ENCODE results near the gene LARGE1. TPM values are rescaled to one million over a fixed set of nuclear protein-coding genes. Genes with fewer than 3 reads are reported as not detected.

Gene LARGE1
- total RNA-seq, 4 donors from 2014 or later, result 18.7 to 82.1 (median 39.2) TPM

DNA sequence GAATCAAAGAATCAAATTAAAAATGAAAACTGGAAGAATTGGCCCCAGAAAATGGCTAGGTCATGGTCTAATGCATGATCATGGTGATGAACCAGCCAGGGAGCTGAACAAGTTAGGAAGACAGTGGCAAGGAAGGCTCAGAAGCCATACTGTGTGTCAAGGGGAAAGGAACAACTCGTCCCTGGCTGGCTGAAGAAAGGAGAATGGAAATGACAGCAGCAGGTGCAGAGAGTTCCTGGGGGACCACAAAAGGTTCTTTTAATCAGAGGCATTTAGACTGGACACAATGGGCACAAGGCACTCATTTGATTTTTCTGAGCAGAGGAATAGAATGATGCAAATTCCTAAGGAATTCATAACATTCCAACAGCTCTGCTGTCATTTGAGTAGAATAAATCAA, 209.9 kb downstream of the LARGE1 start:
- Histone ChIP-seq H3K4me3 (no peak overlapping the region), H3K27ac (no peak overlapping the region), H3K27me3 (no peaks in the 10 kb centered on the region), H3K4me1 (no peaks in the 10 kb centered on the region), H3K36me3 (no peaks in the 10 kb centered on the region), H3K9me3 (no peaks in the 10 kb centered on the region)
- DNase-seq, result no peak
- intact Hi-C loops (cut with DNase I; ENCODE audit: low total_unique reads), result no loop called here
- TF ChIP-seq, protein P1, sequence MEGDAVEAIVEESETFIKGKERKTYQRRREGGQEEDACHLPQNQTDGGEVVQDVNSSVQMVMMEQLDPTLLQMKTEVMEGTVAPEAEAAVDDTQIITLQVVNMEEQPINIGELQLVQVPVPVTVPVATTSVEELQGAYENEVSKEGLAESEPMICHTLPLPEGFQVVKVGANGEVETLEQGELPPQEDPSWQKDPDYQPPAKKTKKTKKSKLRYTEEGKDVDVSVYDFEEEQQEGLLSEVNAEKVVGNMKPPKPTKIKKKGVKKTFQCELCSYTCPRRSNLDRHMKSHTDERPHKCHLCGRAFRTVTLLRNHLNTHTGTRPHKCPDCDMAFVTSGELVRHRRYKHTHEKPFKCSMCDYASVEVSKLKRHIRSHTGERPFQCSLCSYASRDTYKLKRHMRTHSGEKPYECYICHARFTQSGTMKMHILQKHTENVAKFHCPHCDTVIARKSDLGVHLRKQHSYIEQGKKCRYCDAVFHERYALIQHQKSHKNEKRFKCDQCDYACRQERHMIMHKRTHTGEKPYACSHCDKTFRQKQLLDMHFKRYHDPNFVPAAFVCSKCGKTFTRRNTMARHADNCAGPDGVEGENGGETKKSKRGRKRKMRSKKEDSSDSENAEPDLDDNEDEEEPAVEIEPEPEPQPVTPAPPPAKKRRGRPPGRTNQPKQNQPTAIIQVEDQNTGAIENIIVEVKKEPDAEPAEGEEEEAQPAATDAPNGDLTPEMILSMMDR (IDR thresholded peaks at IDR 0.05), result no peak
- TF ChIP-seq POLR2A (IDR thresholded peaks at IDR 0.05), result no peak

DNA sequence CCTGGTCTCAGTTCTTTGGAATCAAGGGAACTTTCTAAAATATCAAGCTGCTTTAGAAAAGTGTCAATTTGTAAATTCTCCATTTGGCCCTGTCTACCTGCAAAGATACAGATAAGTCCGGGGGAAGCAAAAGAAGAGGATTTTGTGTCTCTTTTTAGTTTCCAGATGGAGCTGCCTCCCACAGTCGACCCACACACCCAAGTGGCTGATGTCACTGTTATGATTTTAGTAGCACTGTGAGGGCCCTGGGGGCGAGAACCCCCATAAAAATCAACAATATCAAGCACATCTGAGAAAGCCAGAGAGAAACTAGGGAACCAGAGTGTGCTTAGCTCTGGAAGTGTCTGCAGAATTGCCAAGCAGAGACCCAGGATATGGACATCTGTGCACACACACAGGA, 212.7 kb downstream of the LARGE1 start:
- Histone ChIP-seq H3K27me3 (no peaks in the 10 kb centered on the region), H3K4me1 (no peaks in the 10 kb centered on the region), H3K36me3 (no peaks in the 10 kb centered on the region), H3K9me3 (no peaks in the 10 kb centered on the region), H3K27ac (no peak overlapping the region), H3K4me3 (no peak overlapping the region)
- TF ChIP-seq POLR2A (IDR thresholded peaks at IDR 0.05), result no peak
- TF ChIP-seq, protein P1 (IDR thresholded peaks at IDR 0.05), result no peak
- DNase-seq, result no peak
- intact Hi-C loops (cut with DNase I; ENCODE audit: low total_unique reads), result no loop called here

DNA sequence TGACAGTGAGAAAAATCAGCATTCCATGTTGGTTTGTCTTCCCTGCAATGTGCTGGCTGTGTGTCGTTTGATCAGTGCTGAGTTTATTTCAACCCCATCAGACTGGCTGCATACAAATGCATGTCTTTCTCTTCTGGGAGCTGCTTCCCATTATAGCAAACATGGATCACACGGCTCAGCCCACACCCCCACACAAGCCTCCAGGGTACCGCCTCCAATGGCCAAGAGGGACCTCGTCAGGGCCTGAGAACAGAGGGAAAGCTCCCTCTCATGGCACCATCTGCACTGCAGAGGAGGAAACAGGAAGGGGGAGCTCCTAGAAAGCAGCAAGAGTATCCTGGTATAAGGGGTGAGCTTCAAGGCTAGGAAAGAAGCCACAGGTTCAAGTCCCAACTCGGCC, 214.2 kb downstream of the LARGE1 start:
- Histone ChIP-seq H3K27ac (no peak overlapping the region), H3K4me1 (no peaks in the 10 kb centered on the region), H3K9me3 (no peaks in the 10 kb centered on the region), H3K4me3 (no peak overlapping the region), H3K36me3 (no peaks in the 10 kb centered on the region), H3K27me3 (no peaks in the 10 kb centered on the region)
- DNase-seq, result no peak
- intact Hi-C loops (cut with DNase I; ENCODE audit: low total_unique reads), result no loop called here
- TF ChIP-seq, protein P1 (IDR thresholded peaks at IDR 0.05), result no peak
- TF ChIP-seq POLR2A (IDR thresholded peaks at IDR 0.05), result no peak

DNA sequence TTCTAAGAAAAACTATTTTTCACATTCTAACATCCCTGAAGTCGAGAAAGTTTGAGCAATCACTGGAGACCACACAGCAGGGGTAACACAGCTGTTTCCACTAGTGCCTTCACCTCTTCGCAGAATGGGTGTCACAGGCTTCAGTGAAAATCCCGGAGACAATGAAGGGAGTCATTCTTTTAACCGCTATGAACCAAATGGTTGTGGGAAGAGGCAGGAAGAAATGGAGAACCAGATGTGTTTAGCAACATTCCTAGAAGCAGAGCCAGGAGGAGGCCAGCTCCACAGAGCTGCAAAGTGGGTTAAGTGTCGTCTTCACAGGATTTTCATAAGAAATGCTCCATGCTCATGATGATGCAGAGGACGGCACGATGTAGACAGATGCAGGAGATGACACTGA, 221.1 kb downstream of the LARGE1 start:
- no peak overlapping the region for H3K27ac ChIP-seq

DNA sequence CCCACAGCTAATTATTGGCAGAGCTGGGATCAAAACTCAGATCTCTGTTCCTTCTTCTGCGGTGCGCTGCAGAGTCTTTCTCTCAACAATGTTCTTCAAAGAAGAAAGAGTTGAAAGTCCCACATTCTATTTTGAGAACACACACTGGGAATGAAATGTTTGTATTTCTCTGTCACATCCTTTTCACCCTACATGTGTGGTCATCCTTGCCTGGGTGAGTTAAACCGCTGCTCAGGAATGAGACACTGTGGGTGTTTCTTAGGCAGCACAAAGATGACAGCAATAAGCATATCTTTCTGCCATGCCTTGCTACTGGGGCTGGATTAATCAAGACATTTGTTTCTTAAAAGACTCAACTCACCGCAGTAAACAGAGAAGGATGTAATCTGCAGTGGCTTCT, 222.6 kb downstream of the LARGE1 start:
- H3K4me1 ChIP-seq, result no peaks in the 10 kb centered on the region
- no peaks in the 10 kb centered on the region for H3K27me3 ChIP-seq
- no peak overlapping the region for H3K4me3 ChIP-seq
- H3K36me3 ChIP-seq, result no peaks in the 10 kb centered on the region
- intact Hi-C loops (cut with DNase I; ENCODE audit: low total_unique reads), result no loop called here
- H3K27ac ChIP-seq, result no peak overlapping the region
- H3K9me3 ChIP-seq, result no peaks in the 10 kb centered on the region
- DNase-seq, result no peak
- TF ChIP-seq, protein P1 (IDR thresholded peaks at IDR 0.05), result no peak
- TF ChIP-seq POLR2A (IDR thresholded peaks at IDR 0.05), result no peak

More for the DNA sequence above, 221.1 kb downstream of the LARGE1 start:
- intact Hi-C loops (cut with DNase I; ENCODE audit: low total_unique reads), result no loop called here
- H3K9me3 ChIP-seq, result no peaks in the 10 kb centered on the region
- no peaks in the 10 kb centered on the region for H3K27me3 ChIP-seq
- no peak for TF ChIP-seq POLR2A (IDR thresholded peaks at IDR 0.05)
- TF ChIP-seq, protein P1 (IDR thresholded peaks at IDR 0.05), result no peak
- no peaks in the 10 kb centered on the region for H3K36me3 ChIP-seq
- no peaks in the 10 kb centered on the region for H3K4me1 ChIP-seq
- no peak overlapping the region for H3K4me3 ChIP-seq
- DNase-seq, result no peak

Measured in uterus (tissue), 4 donors.